K562 (cell line): ENCODE measurements around the gene PNPLA2. TPM values are rescaled to one million over a fixed set of nuclear protein-coding genes. Genes with fewer than 3 reads are reported as not detected.

Experiments
- ATAC-seq: fragments of 200-7000 bp; cut with Tn5 transposase; 3 replicates; pipeline ENCODE4 v1.9.1; 2020; ENCODE audit warnings: moderate library complexity
- BruUV-seq: library from RNA; stranded (reverse); fragments of 400-500 nt; replicated peaks from 2 replicates; lab custom pipeline; 2021; lab: Mats Ljungman, UMichigan
- CTCF ChIA-PET: fragments of 300-600 bp; formaldehyde crosslinking; extraction: SDS; loops from one replicate; lab custom pipeline; 2021; ENCODE audit warnings: low intra/inter-chr PET ratio; lab: Yijun Ruan, JAX
- POLR2A ChIA-PET: fragments of 300-600, 350-650 bp; sonication (Branson Sonifier 250); formaldehyde crosslinking; extraction: SDS; loops from one replicate; lab custom pipeline; 2021; ENCODE audit warnings: antibody characterized with exemption, inconsistent platforms; lab: Yijun Ruan, JAX
- DNase-seq, 4 experiments: peaks; one replicate each; pipeline versions ENCODE4 v3.0.0 to v3.0.0-alpha.2; 2011 to 2018; ENCODE audit warnings: low spot score in 3 of 4, mixed read lengths in 3 of 4; ENCODE audit errors: extremely low read depth in 1 of 4
- FAIRE-seq: peaks from 2 replicates; lab custom pipeline; 2011; peaks lifted over from hg19 to GRCh38; lab: Jason Lieb, UNC
- H2AFZ ChIP-seq: 2 replicates; pipeline ENCODE4 v1.6.0; 2011; ENCODE audit warnings: low read depth, low read length, control low read depth, inconsistent platforms
- H3K27ac ChIP-seq: fragments of 200-600 bp; 3 replicates; pipeline ENCODE4 v1.8.0; 2011; ENCODE audit warnings: low read depth, mild to moderate bottlenecking, control low read depth, inconsistent platforms, low read length, moderate library complexity, mixed read lengths; ENCODE audit errors: extremely low read depth
- H3K27me3 ChIP-seq, 2 experiments: fragments of 300-600 bp in 1 of 2; 2 replicates in 1 of 2; 3 replicates in 1 of 2; pipeline versions ENCODE4 v1.6.0 to v1.8.0; 2011; ENCODE audit warnings: inconsistent platforms in 2 of 2, low read length in 2 of 2, mild to moderate bottlenecking in 1 of 2, mixed read lengths in 1 of 2, moderate library complexity in 1 of 2; ENCODE audit not compliant: control insufficient read depth in 2 of 2, insufficient read depth in 2 of 2
- H3K36me3 ChIP-seq: fragments of 300-600 bp; 3 replicates; pipeline ENCODE4 v1.8.0; 2011; ENCODE audit warnings: mild to moderate bottlenecking, low read length, inconsistent platforms; ENCODE audit not compliant: control insufficient read depth, insufficient read depth
- H3K4me1 ChIP-seq, 2 experiments: fragments of 200-600 bp in 1 of 2; replicated peaks in 1 of 2; 2 replicates in 1 of 2; 3 replicates in 1 of 2; pipeline versions ENCODE4 v1.5.1 to v1.8.0; 2011; ENCODE audit warnings: inconsistent platforms in 2 of 2, low read length in 2 of 2, mild to moderate bottlenecking in 1 of 2, mixed read lengths in 1 of 2, moderate library complexity in 1 of 2; ENCODE audit not compliant: control insufficient read depth in 2 of 2, insufficient read depth in 2 of 2
- H3K4me2 ChIP-seq: 2 replicates; pipeline ENCODE4 v1.6.1; 2011; ENCODE audit warnings: low read length, control low read depth, inconsistent platforms, mixed read lengths; ENCODE audit not compliant: insufficient read depth
- H3K4me3 ChIP-seq: fragments of 200-600 bp; sonication (generic), shearing (Covaris generic); 2 replicates; pipeline ENCODE4 v1.5.1; 2016; ENCODE audit warnings: control low read depth, inconsistent platforms
- H3K79me2 ChIP-seq: fragments of 200-600 bp; 3 replicates; pipeline ENCODE4 v1.8.0; 2011; ENCODE audit warnings: low read length, inconsistent platforms; ENCODE audit not compliant: control insufficient read depth, insufficient read depth
- H3K9ac ChIP-seq, 2 experiments: 2 replicates each; pipeline versions ENCODE4 v1.6.0 to v1.6.1; 2011; ENCODE audit warnings: low read depth in 2 of 2, low read length in 2 of 2, control low read depth in 1 of 2, inconsistent platforms in 1 of 2, mild to moderate bottlenecking in 1 of 2, mixed read lengths in 1 of 2; ENCODE audit not compliant: insufficient read depth in 1 of 2
- H3K9me1 ChIP-seq: one replicate; pipeline ENCODE4 v1.6.0; 2011; ENCODE audit warnings: inconsistent platforms, mild to moderate bottlenecking, low read length, moderate library complexity; ENCODE audit not compliant: control insufficient read depth, insufficient read depth
- H3K9me3 ChIP-seq: replicated peaks from 2 replicates; pipeline ENCODE4 v1.5.1; 2011; ENCODE audit warnings: low read depth, low read length, inconsistent platforms; ENCODE audit not compliant: control insufficient read depth, insufficient read depth
- H4K20me1 ChIP-seq: replicated peaks from 2 replicates; pipeline ENCODE4 v1.6.1; 2011; ENCODE audit warnings: low read length, inconsistent platforms, mixed read lengths; ENCODE audit not compliant: control insufficient read depth, insufficient read depth
- AFF4 ChIP-seq: sonication (generic); formaldehyde crosslinking; IDR thresholded peaks from 2 replicates; pipeline ENCODE4 v1.8.0; 2023; ENCODE audit warnings: mild to moderate bottlenecking, missing genetic modification reagents
- EGR1 ChIP-seq: fragments of 450-650 bp; conservative IDR thresholded peaks from 2 replicates; pipeline ENCODE4 v1.6.1; 2017; ENCODE audit warnings: mild to moderate bottlenecking
- ELF4 ChIP-seq: fragments of 450-650 bp; formaldehyde crosslinking; IDR thresholded peaks from 2 replicates; pipeline ENCODE4 v1.4.0; 2022; ENCODE audit warnings: missing genetic modification characterization
- GABPB2 ChIP-seq: fragments of 250-450 bp; sonication (Bioruptor Pico); conservative IDR thresholded peaks from 2 replicates; pipeline ENCODE4 v1.5.1; 2021; ENCODE audit warnings: mild to moderate bottlenecking
- HDAC1 ChIP-seq, 2 experiments: fragments of 450-650 bp; IDR thresholded peaks; 2 replicates each; pipeline ENCODE4 v1.6.1; 2016 to 2017; ENCODE audit warnings: inconsistent platforms in 1 of 2, mild to moderate bottlenecking in 1 of 2, moderate library complexity in 1 of 2
- MTA3 ChIP-seq: fragments of 450-650 bp; formaldehyde crosslinking; IDR thresholded peaks from 2 replicates; pipeline ENCODE4 v1.6.1; 2017; ENCODE audit warnings: mild to moderate bottlenecking, borderline replicate concordance
- NFIC ChIP-seq: fragments of 450-650 bp; IDR thresholded peaks from 2 replicates; pipeline ENCODE4 v1.6.1; 2017; ENCODE audit warnings: mild to moderate bottlenecking, inconsistent platforms
- PCBP1 ChIP-seq: fragments of 200-400 bp; formaldehyde crosslinking; IDR thresholded peaks from 2 replicates; pipeline ENCODE4 v1.6.1; 2018; ENCODE audit warnings: mild to moderate bottlenecking, low read depth, low read length; ENCODE audit not compliant: poor library complexity, severe bottlenecking
- RNF2 ChIP-seq: sonication (generic); IDR thresholded peaks from 2 replicates; pipeline ENCODE4 v1.6.1; 2016
- SUPT5H ChIP-seq: fragments of 450-650 bp; IDR thresholded peaks from 2 replicates; pipeline ENCODE4 v1.6.1; 2016
- ZBTB17 ChIP-seq: fragments of 450-650 bp; formaldehyde crosslinking; IDR thresholded peaks from 2 replicates; pipeline ENCODE4 v1.4.0; 2020; ENCODE audit warnings: mild to moderate bottlenecking
- ZNF311 ChIP-seq: fragments of 250-450 bp; sonication (Bioruptor Pico); IDR thresholded peaks from 2 replicates; pipeline ENCODE4 v1.4.0; 2020; ENCODE audit warnings: mild to moderate bottlenecking, moderate library complexity
- ZNF609 ChIP-seq: sonication (generic); formaldehyde crosslinking; IDR thresholded peaks from 2 replicates; pipeline ENCODE4 v1.8.1; 2023; ENCODE audit warnings: missing genetic modification reagents, mild to moderate bottlenecking, borderline replicate concordance
- WGBS: fragments of 100-300 bp; shearing (Covaris generic); methylation state at CpG from one replicate; pipeline ENCODE4 v1.1.6; 2016; ENCODE audit warnings: low coverage, mixed read lengths; ENCODE audit not compliant: insufficient coverage; ENCODE audit errors: missing lambda C conversion rate; 5-methylcytosine and 5-hydroxymethylcytosine counted together
- in situ Hi-C: fragments of 300-500 bp; cut with MboI; formaldehyde crosslinking; loops from 4 replicates; pipeline ENCODE4 v1.15.0; 2018; ENCODE audit warnings: inconsistent platforms, mixed read lengths
- intact Hi-C: fragments of 100-400 bp; cut with micrococcal nuclease; formaldehyde crosslinking; loops from 2 replicates; pipeline ENCODE4 v1.14.2; 2022
- polyA plus RNA-seq, 8 experiments: library from polyadenylated mRNA; depleted of rRNA in 4 of 8; stranded (reverse) in 5 of 8; unstranded in 3 of 8; fragments of >200 nt; fragmentation: Nextera tagmentation in 2 of 8; fragmentation: Illumina TruSeq in 1 of 8; extraction: Ambion mirVana in 2 of 8; extraction: Trizol in 1 of 8; gene quantifications; 2 replicates each; pipeline versions ENCODE4 v1.2.1 to v1.2.3, GENCODE V29; 2011 to 2014; ENCODE audit warnings: inconsistent platforms in 1 of 8, missing spikeins in 1 of 8
- total RNA-seq, 7 experiments: library from RNA; depleted of rRNA in 6 of 7; stranded (reverse); fragments of >200 nt in 6 of 7; fragmentation: Illumina TruSeq in 2 of 7; extraction: Trizol in 2 of 7; gene quantifications; 2 replicates each; pipeline versions ENCODE4 v1.2.1 to v1.2.3, GENCODE V29; 2011 to 2021; ENCODE audit warnings: low replicate concordance in 1 of 7

Gene PNPLA2
- total and polyA plus RNA-seq, 9 of the 15 experiments (the other 6 are each of a cell fraction or from before 2014, with no cell fraction given): 0.39 to 87.1 (median 8.4) TPM

- Histone ChIP-seq H3K36me3 (peaks cover 54% of the 10 kb centered on the region), H3K9me3 (no peaks in the 10 kb centered on the region; the same call in 1 of the 2 replicates), H3K4me3 (peak overlapping the region; percentile 81), H3K9me1 (peaks cover 6% of the 10 kb centered on the region), H3K4me1 (peaks cover 16 to 87% of the 10 kb centered on the region in 2 experiments), H3K27me3 (no peaks in the 10 kb centered on the region), H3K79me2 (peaks cover 71% of the 10 kb centered on the region), H3K4me2 (peak overlapping the region; percentile 84), H3K27ac (peak overlapping the region; percentile 76), H3K9ac (peak overlapping the region; percentile 77 to 98), H2AFZ (peak overlapping the region; percentile 68; the same call in 1 of the 2 replicates), H4K20me1 (peaks cover 28% of the 10 kb centered on the region)
- POLR2A ChIA-PET: interaction anchor here (0.6 to 1.7 kb wide), 5 partner anchors 8 to 55 kb away, joined by 3 to 9 read pairs (median 3); no protein-coding TSS in a partner anchor
- WGBS: under 1% methylated on average over 26 of the region's 65 CpGs
- in situ Hi-C loops (no loop called here), intact Hi-C loops (no loop called here)
- DNase-seq (peak; percentile 59 to 90 (median 84)), ATAC-seq (peak; percentile 53), FAIRE-seq (no peak)
- CTCF ChIA-PET: interaction anchor here (0.5 kb wide), 1 partner anchor 22 kb away, joined by 3 read pairs; the partner anchor contains the start of gene SLC25A22
- BruUV-seq: TSS peak; percentile 72
- TF ChIP-seq NFIC: peak; percentile 22; the same call in 1 of the 2 replicates
- TF ChIP-seq SUPT5H: peak; percentile 42; the same call in 1 of the 2 replicates
- TF ChIP-seq PCBP1: peak; percentile 11
- peak; percentile 84; the same call in 1 of the 2 replicates for TF ChIP-seq AFF4
- no peak for TF ChIP-seq GABPB2 (CRISPR knock-in tag)
- peak; percentile 39; the same call in 1 of the 2 replicates for TF ChIP-seq ZBTB17 (CRISPR knock-in tag)
- TF ChIP-seq HDAC1 (IDR thresholded peaks at IDR 0.05): 0 out of 4 replicates have a peak, but pooled peaks of 1 of the 2 experiments have one; percentile 54
- no peak for TF ChIP-seq ZNF609 (CRISPR knock-in tag)
- no peak for TF ChIP-seq RNF2
- no peak for TF ChIP-seq ELF4 (CRISPR knock-in tag)
- TF ChIP-seq EGR1: 0 out of 2 replicates have a peak, but pooled peaks have one; percentile 3
- TF ChIP-seq MTA3: 0 out of 2 replicates have a peak, but pooled peaks have one; percentile 21
- no peak for TF ChIP-seq ZNF311
Measured at GRCh38 chr11:776561-777287, 42.0 kb upstream of the PNPLA2 start.
